Thyroid gland (tissue), 4 donors: ENCODE results near the gene DMXL1.

Experiments used
- POLR2A ChIP-seq, 2 donors: fragments of 450-650 bp; IDR thresholded peaks; one replicate each; pipeline ENCODE4 v1.6.1; 2017; ENCODE audit warnings: antibody characterized with exemption in 2 of 2, mild to moderate bottlenecking in 2 of 2, moderate library complexity in 1 of 2
- TF ChIP-seq, protein P1 (sequence below), 6 experiments: fragments of 200-600 bp in 3 of 6; fragments of 450-650 bp in 3 of 6; sonication (generic) in 3 of 6; IDR thresholded peaks; one replicate each; pipeline ENCODE4 v1.5.1; 2016 to 2019; ENCODE audit warnings: antibody characterized with exemption in 6 of 6, mild to moderate bottlenecking in 2 of 6, inconsistent platforms in 1 of 6, moderate library complexity in 1 of 6

DNA sequence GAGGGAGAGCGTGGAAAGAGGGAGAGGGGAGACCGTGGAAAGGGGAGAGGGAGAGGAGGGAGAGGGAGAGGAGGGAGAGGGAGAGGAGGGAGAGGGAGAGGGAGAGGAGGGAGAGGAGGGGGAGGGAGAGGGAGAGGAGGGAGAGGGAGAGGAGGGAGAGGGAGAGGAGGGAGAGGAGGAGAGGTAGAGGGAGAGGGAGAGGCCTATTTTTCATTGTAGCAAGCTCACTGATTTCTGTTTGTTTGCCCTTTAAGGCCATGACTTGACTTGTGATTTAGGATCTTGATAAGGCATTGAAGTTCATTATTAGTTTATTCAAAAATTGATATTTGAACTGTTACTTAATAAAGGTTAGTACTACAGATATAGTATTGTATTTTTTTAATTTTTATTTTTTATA is 52.4 kb downstream of the DMXL1 start:
- TF ChIP-seq, protein P1, sequence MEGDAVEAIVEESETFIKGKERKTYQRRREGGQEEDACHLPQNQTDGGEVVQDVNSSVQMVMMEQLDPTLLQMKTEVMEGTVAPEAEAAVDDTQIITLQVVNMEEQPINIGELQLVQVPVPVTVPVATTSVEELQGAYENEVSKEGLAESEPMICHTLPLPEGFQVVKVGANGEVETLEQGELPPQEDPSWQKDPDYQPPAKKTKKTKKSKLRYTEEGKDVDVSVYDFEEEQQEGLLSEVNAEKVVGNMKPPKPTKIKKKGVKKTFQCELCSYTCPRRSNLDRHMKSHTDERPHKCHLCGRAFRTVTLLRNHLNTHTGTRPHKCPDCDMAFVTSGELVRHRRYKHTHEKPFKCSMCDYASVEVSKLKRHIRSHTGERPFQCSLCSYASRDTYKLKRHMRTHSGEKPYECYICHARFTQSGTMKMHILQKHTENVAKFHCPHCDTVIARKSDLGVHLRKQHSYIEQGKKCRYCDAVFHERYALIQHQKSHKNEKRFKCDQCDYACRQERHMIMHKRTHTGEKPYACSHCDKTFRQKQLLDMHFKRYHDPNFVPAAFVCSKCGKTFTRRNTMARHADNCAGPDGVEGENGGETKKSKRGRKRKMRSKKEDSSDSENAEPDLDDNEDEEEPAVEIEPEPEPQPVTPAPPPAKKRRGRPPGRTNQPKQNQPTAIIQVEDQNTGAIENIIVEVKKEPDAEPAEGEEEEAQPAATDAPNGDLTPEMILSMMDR (IDR thresholded peaks at IDR 0.05) = no peak
- no peak for TF ChIP-seq POLR2A (IDR thresholded peaks at IDR 0.05)
